HG02610 (cell line): Measurements from ENCODE around the gene ADAMTS4.
A peak's percentile ranks its signal among the peaks of the same experiment; 100 is the strongest.

Experiments
- ATAC-seq: cut with Tn5 transposase; IDR thresholded peaks from one replicate; pipeline ENCODE4 v1.9.1; 2021; ENCODE audit warnings: mild to moderate bottlenecking, moderate library complexity; ENCODE audit not compliant: unreplicated experiment

ADAMTS4 gene

GRCh38 chr1:161175771-161176453, 22.9 kb downstream of the ADAMTS4 start:
- no peak for ATAC-seq

GRCh38 chr1:161174911-161175310, 23.9 kb downstream of the ADAMTS4 start:
- ATAC-seq: no peak

- ATAC-seq: no peak
Measured at GRCh38 chr1:161173711-161174110, 25.1 kb downstream of the ADAMTS4 start.

- ATAC-seq: no peak
Measured at GRCh38 chr1:161172776-161173376, 26.0 kb downstream of the ADAMTS4 start.

GRCh38 chr1:161172349-161172748, 26.5 kb downstream of the ADAMTS4 start:
- no peak for ATAC-seq

GRCh38 chr1:161171696-161172095, 27.2 kb downstream of the ADAMTS4 start:
- no peak for ATAC-seq

- ATAC-seq: no peak
Measured at GRCh38 chr1:161171191-161171590, 27.7 kb downstream of the ADAMTS4 start.

- ATAC-seq: no peak
Measured at GRCh38 chr1:161168906-161169305, 29.9 kb downstream of the ADAMTS4 start.

- no peak for ATAC-seq
Measured at GRCh38 chr1:161166669-161167548, 31.9 kb downstream of the ADAMTS4 start.

- ATAC-seq: peak; percentile 95
Measured at GRCh38 chr1:161165742-161166668, 32.8 kb downstream of the ADAMTS4 start, which contains the start of gene PPOX. Gene PPOX, plus strand, starts transcription at chr1:161166426. Its CDS starts 422 bp downstream, at chr1:161166848.

GRCh38 chr1:161164901-161165610, 33.8 kb downstream of the ADAMTS4 start:
- ATAC-seq: no peak

- ATAC-seq: no peak
Measured at GRCh38 chr1:161163793-161164192, 35.1 kb downstream of the ADAMTS4 start.

- ATAC-seq: no peak
Measured at GRCh38 chr1:161162806-161163205, 36.0 kb downstream of the ADAMTS4 start.

GRCh38 chr1:161162052-161162451, 36.8 kb downstream of the ADAMTS4 start:
- ATAC-seq: no peak

- no peak for ATAC-seq
Measured at GRCh38 chr1:161161652-161162051, 37.2 kb downstream of the ADAMTS4 start.

GRCh38 chr1:161160671-161161145, 38.1 kb downstream of the ADAMTS4 start:
- ATAC-seq: no peak

GRCh38 chr1:161159913-161160243, 39.0 kb downstream of the ADAMTS4 start:
- no peak for ATAC-seq

GRCh38 chr1:161159087-161159912, 39.6 kb downstream of the ADAMTS4 start, which contains the start of gene USP21:
Gene USP21, plus strand, starts transcription at chr1:161159500. Its CDS starts 1,141 bp downstream, at chr1:161160641.
- ATAC-seq: peak; percentile 85
